Peyer's patch (tissue), 4 donors: ENCODE results near the gene GOT1.

Experiments used
- CTCF ChIP-seq, 6 experiments: fragments of 450-650 bp in 4 of 6; fragments of 200-600 bp in 2 of 6; sonication (generic) in 1 of 6; IDR thresholded peaks; one replicate each; pipeline ENCODE4 v1.5.1; 2017 to 2019; ENCODE audit warnings: antibody characterized with exemption in 6 of 6, mild to moderate bottlenecking in 3 of 6, moderate library complexity in 1 of 6
- POLR2A ChIP-seq, 2 donors: fragments of 450-650 bp; IDR thresholded peaks; one replicate each; pipeline ENCODE4 v1.5.1; 2017; ENCODE audit warnings: antibody characterized with exemption in 2 of 2, mild to moderate bottlenecking in 2 of 2, moderate library complexity in 2 of 2

- TF ChIP-seq CTCF (IDR thresholded peaks at IDR 0.05) (peak in 3 of 6 experiments; percentile 35 to 47 (median 44)), POLR2A (IDR thresholded peaks at IDR 0.05) (no peak)
These were observed 3.1 kb upstream of the GOT1 start for GRCh38 chr10:99433378-99434020.
